Measurements from ENCODE around the gene PLAAT4.
"Not testable (repeated sequence)": the region's sequence is repeated elsewhere in the genome, so short reads cannot be mapped to it uniquely, and the experiment has no call there.

PLAAT4 gene

DNA sequence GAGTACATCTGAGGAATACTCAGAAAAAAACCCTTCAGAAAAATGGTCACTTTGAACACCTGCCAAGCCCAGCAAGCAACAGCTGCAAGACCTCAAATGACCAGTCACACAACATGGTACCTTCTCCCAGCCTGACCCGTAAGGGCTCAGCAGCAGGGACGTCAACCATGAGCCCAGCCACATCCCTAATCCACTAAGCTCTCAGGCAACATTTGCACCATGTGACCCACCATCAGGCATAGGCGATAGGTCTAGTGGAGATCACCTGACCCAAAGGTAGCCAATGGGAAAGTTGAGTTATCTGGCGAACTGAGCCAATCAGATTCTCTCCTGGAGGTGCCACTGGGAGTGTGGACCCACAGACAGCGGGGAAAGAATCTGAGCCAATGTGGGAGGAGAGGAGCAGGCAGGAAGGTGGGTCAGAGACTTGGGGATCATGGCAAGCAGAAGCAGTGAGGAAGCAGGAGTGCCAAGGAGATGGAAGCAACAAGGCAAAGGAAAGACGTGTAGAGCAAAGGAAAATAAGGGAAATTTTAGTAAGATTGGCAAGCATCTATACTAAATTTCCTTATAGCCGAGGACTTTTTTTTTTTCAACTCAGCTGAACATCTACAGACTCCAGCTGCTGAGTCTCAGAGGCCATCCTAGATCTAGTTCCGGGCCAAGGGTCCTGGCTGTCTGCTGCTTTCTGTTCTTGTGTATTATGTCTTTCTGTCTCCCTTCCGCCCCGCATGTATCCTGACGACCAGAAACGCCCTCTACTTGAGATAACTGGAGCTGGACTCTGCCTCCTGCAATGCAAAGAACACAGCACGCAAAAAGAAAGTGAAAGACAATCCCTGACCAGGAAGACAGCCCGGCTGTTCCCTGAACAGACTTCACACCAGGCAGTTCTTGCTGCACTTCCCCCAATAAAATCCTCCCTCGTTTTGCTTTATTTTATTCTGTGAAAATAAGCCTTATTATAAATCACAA lies 37.6 kb downstream of the PLAAT4 start:
- no peak for DNase-seq

DNA sequence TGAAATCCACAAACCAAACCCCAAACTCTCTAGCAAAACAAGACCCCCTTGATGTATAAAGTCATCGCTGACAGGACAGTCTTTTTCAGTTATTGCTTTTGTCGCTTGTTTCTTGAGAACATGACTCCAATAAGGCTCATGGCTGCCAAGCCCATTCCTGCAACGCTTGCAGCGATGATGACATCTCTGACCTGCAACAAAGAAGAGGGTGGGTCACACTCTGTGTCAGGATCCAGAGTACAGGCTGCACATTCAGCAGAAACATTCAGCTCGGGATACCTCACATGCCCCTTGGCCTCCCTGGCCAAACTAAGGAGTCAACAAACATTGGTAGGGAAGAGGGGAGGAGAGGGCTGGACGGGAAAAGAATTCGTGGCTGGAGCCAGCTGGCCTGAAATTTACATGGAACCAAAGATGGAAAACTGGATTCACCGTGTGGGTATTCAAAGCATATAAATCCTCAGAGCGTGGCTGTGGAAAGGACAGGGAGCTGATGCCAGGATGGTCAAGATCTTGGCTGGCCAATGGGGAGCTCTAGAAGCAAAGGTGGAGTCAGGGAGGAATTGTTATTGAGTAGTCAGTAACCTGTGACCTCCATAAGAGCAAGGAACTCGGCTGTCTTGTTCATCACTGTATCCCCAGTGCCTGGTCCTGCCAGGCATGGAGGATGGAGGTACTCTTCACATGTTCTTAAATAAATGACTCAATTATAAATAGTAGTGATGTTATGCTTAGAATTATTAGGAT lies 38.4 kb downstream of the PLAAT4 start:
- DNase-seq: no peak

DNA sequence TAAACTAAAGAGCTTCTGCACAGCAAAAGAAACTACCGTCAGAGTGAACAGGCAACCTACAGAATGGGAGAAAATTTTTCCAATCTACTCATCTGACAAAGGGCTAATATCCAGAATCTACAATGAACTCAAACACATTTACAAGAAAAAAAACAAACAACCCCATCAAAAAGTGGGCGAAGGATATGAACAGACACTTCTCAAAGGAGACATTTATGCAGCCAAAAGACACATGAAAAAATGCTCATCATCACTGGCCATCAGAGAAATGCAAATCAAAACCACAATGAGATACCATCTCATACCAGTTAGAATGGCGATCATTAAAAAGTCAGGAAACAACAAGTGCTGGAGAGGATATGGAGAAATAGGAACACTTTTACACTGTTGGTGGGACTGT lies 42.3 kb downstream of the PLAAT4 start:
- not testable (repeated sequence) for DNase-seq

DNA sequence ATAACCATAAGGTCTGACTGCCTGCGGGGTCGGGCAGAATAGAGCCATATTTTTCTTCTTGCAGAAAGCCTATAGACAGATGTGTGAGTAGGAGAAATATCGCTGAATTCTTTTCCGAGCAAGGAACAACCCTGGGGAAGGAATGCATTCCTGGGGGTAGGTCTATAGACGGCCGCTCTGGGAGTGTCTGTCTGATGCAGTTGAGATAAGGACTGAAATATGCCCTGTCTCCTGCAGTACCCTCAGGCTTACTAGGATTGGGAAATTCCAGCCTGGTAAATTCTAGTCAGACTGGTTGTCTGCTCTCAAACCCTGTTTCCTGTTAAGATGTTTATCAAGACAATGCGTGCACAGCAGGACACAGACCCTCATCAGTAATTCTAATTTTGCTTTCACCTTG lies 44.6 kb downstream of the PLAAT4 start:
- not testable (repeated sequence) for DNase-seq

DNA sequence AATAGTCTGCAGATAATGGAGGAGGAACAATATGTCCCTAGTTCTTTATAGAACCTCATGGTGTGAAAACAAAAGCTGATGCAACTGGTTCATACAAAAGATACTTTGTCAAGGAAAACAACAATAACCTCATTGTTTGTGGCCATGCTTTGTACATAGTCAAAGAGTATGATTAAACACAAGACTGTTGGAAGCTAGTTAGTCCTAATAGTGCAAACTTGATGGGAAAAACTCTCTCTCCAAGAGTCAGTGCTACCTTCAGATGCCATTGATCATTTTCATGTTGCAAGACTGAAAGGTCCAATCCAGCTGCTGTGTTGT lies 46.7 kb downstream of the PLAAT4 start:
- no peak for DNase-seq

DNA sequence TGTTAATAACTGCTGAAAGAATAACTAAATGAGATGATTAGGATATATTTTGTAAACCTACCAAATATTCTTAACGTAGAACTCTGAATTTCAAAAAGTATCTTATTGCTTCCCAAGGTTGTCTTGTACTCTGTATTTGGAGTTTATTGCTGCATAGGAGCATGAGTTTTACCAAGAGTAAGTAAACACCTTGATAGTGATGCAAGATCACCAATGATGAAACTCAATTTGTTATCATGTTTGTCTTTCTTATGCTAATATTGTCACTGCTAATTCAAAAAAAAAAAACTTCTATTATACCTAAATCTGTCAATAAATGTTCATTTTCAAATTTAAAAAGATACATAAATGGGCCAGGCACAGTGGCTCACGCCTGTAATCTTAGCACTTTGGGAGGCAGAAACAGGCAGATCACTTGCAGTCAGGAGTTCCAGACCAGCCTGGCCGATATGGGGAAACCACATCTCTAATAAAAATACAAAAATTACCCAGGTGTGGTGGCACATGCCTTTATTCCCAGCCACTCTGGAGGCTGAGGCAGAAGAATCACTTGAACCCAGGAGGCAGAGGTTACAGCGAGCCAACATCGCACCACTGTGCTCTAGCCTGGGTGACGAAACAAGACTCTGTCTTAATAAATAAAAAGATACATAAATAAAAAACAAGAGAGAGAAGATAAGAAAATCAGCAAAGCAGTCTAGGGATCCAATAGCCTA lies 50.0 kb downstream of the PLAAT4 start:
- DNase-seq: no peak

DNA sequence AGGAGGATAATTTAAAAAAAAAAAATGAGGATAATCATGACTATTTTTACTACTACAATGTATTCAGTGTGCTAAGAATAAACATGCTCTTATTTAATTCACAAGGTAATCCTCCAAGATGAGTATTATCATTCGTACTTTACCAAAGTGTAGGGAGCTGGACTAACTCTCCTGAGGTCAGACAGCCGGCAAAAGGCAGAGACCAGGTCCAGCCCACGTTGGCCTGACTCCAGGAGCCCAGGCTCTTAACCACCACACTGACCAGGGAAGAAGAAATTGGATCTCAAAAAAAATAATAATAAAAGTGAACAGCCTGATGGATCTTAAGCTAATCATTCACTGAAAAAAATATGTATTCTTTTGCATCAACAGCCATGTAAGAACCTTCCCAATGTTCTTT lies 52.4 kb downstream of the PLAAT4 start:
- no peak for DNase-seq

DNA sequence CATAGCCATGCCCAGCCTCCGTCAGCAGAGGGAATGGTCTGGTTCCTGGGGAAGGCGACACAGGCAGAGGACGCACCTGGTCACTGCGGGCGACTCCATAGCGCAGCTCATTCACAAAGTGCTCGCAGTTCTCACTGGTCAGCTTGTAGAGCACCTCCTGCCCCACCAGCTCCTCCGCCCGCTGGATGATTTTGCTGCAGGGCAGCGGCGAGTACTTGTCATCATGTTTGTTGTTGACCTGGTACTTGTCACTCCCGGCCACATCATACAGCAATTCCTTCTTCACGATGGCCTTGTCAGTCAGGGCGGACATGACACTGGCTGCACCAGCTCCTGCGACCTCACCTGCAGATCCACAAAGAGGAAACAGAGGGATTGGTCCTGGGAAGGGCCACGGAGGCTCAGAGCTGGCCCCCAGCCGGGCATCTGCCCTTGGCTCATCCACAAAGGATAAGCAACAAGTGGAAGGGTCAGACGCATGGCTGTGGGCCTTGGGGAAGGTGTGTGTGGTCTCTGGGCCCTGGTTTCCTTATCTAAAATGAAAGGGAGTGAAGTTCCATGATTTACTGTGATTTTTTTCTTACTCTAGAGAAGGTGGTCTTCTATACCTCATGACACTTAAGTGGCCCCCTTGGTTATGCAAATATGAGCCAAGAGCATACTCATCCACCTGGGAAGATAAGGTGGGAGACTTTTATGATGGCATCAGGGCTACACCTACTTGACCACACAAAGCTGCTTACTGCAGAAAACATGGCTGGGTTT lies 53.6 kb downstream of the PLAAT4 start:
- DNase-seq: no peak

DNA sequence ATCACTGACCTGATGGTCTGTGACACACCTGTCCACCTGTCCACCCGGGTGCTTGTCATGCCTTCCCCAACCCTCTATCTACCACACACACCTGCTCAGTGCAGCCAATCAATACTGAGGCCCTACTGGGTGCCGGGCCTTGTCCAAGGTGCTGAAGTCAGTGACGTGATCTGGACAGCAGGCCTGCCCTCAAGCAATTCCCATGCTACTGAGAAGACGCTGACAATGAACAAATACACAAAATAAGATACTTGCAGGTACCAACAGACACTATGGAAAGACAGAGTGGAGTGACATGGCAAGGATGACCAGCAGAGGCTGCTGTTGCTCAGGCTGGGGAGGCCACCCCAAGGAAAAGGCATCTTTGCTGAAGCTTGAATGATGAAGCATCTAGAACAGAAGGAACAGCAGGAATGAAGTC lies 56.4 kb downstream of the PLAAT4 start:
- no peak for DNase-seq

DNA sequence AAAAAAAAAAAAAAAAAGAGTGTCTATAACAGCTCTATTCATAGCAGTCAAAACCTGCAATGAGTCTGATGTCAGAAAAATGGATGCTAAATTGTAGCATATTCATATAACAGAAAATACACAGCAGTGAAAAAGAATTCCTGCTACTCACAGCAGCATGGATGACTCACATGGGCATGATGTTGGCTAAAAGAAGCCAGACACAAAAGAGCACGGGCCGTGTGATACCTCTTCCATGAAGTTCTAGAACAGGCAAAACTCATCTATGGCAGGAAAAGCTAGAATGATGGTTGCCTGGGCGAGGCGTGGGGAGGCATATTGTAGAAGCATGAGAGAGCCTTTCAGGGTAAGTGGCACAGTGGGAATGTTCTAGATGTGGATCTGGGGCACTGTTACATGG lies 58.7 kb downstream of the PLAAT4 start:
- DNase-seq: no peak
